CD4-positive, alpha-beta T cell (primary cell): ENCODE measurements around the gene TAOK1. TPM values are rescaled to one million over a fixed set of nuclear protein-coding genes. Genes with fewer than 3 reads are reported as not detected.

Experiments used
- ATAC-seq: fragments of 200-7000 bp; cut with Tn5 transposase; one replicate; pipeline ENCODE4 v1.10.0; 2022; ENCODE audit warnings: mild to moderate bottlenecking; ENCODE audit not compliant: poor library complexity
- CTCF ChIA-PET: fragments of 350-600 bp; sonication (Branson Sonifier 250); formaldehyde crosslinking; loops from one replicate; lab custom pipeline; 2021; ENCODE audit warnings: antibody characterized with exemption, inconsistent platforms; lab: Charles Lee
- POLR2A ChIA-PET: fragments of 350-600 bp; sonication (Branson Sonifier 250); formaldehyde crosslinking; loops from one replicate; lab custom pipeline; 2021; ENCODE audit warnings: antibody characterized with exemption, inconsistent platforms; lab: Charles Lee
- DNase-seq, 14 experiments: peaks; one replicate each; pipeline ENCODE4 v3.0.0-alpha.2; 2013 to 2020; ENCODE audit warnings: mixed read lengths in 2 of 14
- H3K27ac ChIP-seq, 2 donors: one replicate each; pipeline versions ENCODE4 v1.5.1 to v1.7.0; 2013; ENCODE audit warnings: low read length in 2 of 2, low read depth in 1 of 2, mild to moderate bottlenecking in 1 of 2
- H3K27me3 ChIP-seq, 2 experiments: 1 replicate in 1 of 2; 2 replicates in 1 of 2; pipeline versions ENCODE4 v1.6.1 to v1.7.0; 2013; ENCODE audit warnings: low read length in 2 of 2, control low read depth in 1 of 2, mild to moderate bottlenecking in 1 of 2, moderate library complexity in 1 of 2; ENCODE audit not compliant: insufficient read depth in 2 of 2, control insufficient read depth in 1 of 2
- H3K36me3 ChIP-seq: one replicate; pipeline ENCODE4 v1.6.1; 2013; ENCODE audit warnings: low read length, control low read depth; ENCODE audit not compliant: insufficient read depth
- H3K4me1 ChIP-seq: one replicate; pipeline ENCODE4 v1.6.1; 2013; ENCODE audit warnings: low read length, control low read depth; ENCODE audit not compliant: insufficient read depth
- H3K4me3 ChIP-seq: one replicate; pipeline ENCODE4 v1.5.1; 2013; ENCODE audit warnings: mild to moderate bottlenecking, low read length, moderate library complexity
- H3K9me3 ChIP-seq, 2 experiments: 1 replicate in 1 of 2; 2 replicates in 1 of 2; pipeline versions ENCODE4 v1.6.1 to v1.7.0; 2013; ENCODE audit warnings: low read length in 2 of 2, mild to moderate bottlenecking in 2 of 2, control low read depth in 1 of 2, moderate library complexity in 1 of 2; ENCODE audit not compliant: control insufficient read depth in 1 of 2, insufficient read depth in 1 of 2
- H3K27ac Mint-ChIP-seq: one replicate; pipeline ENCODE4 v1.8.0; 2020; ENCODE audit warnings: mixed read lengths
- H3K27me3 Mint-ChIP-seq: one replicate; pipeline ENCODE4 v1.8.0; 2021; ENCODE audit warnings: mixed read lengths
- H3K36me3 Mint-ChIP-seq: one replicate; pipeline ENCODE4 v1.8.0; 2021; ENCODE audit warnings: low read depth, mixed read lengths
- H3K4me1 Mint-ChIP-seq: one replicate; pipeline ENCODE4 v1.8.0; 2021; ENCODE audit warnings: low read depth, mixed read lengths
- H3K4me3 Mint-ChIP-seq: one replicate; pipeline ENCODE4 v1.8.0; 2020; ENCODE audit warnings: mild to moderate bottlenecking, mixed read lengths
- H3K9me3 Mint-ChIP-seq: one replicate; pipeline ENCODE4 v1.8.0; 2020; ENCODE audit warnings: mixed read lengths
- intact Hi-C, 2 experiments: fragments of 100-400 bp; cut with DNase I in 1 of 2; cut with micrococcal nuclease in 1 of 2; formaldehyde crosslinking; loops; one replicate each; pipeline versions ENCODE4 v1.15.1 to v1.9.0; 2023 to 2025; cut with DNase I, micrococcal nuclease
- total RNA-seq, 174 experiments: library from RNA in 2 of 174; stranded (reverse) in 2 of 174; gene quantifications; one replicate each; pipeline ENCODE4 v1.2.3 and lab custom pipeline; 2021 to 2026
- TF ChIP-seq, protein P1 (sequence below): fragments of 200-600 bp; IDR thresholded peaks from one replicate; pipeline ENCODE4 v1.8.0; 2022; ENCODE audit warnings: antibody characterized with exemption, mild to moderate bottlenecking

TAOK1 gene
- total RNA-seq, 2 experiments from 2014 or later = 33.1 to 33.8 TPM

DNA sequence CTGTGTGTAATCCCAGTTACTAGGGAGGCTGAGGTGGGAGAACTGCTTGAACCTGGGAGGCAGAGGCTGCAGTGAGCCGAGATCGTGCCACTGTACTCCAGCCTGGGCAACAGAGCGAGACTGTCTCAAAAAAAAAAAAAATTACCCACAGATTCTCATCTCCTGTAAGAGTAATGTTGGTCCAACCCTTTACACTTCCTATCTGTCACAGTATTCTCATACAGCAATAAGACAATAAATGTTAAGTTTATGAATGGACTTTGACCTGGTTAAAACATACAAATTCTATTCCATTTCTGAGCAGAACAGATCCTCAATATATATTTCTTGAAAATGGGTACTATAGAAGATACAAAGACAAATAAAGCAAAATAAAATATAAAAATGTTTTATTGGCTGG lies 30.4 kb upstream of the TAOK1 start:
- no peak for DNase-seq
- Mint-ChIP-seq H3K27me3 (no peaks in the 10 kb centered on the region), H3K4me3 (no peak overlapping the region), H3K36me3 (no peaks in the 10 kb centered on the region), H3K27ac (no peak overlapping the region), H3K4me1 (no peaks in the 10 kb centered on the region), H3K9me3 (no peaks in the 10 kb centered on the region)
- Histone ChIP-seq H3K27ac (no peak overlapping the region), H3K4me3 (no peak overlapping the region), H3K36me3 (no peaks in the 10 kb centered on the region), H3K4me1 (no peaks in the 10 kb centered on the region), H3K27me3 (no peaks in the 10 kb centered on the region), H3K9me3 (no peaks in the 10 kb centered on the region)
- no peak for ATAC-seq
- ChIA-PET POLR2A (no interaction called here), CTCF (no interaction called here)
- TF ChIP-seq, protein P1, sequence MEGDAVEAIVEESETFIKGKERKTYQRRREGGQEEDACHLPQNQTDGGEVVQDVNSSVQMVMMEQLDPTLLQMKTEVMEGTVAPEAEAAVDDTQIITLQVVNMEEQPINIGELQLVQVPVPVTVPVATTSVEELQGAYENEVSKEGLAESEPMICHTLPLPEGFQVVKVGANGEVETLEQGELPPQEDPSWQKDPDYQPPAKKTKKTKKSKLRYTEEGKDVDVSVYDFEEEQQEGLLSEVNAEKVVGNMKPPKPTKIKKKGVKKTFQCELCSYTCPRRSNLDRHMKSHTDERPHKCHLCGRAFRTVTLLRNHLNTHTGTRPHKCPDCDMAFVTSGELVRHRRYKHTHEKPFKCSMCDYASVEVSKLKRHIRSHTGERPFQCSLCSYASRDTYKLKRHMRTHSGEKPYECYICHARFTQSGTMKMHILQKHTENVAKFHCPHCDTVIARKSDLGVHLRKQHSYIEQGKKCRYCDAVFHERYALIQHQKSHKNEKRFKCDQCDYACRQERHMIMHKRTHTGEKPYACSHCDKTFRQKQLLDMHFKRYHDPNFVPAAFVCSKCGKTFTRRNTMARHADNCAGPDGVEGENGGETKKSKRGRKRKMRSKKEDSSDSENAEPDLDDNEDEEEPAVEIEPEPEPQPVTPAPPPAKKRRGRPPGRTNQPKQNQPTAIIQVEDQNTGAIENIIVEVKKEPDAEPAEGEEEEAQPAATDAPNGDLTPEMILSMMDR = no peak
- intact Hi-C loops = no loop called here

DNA sequence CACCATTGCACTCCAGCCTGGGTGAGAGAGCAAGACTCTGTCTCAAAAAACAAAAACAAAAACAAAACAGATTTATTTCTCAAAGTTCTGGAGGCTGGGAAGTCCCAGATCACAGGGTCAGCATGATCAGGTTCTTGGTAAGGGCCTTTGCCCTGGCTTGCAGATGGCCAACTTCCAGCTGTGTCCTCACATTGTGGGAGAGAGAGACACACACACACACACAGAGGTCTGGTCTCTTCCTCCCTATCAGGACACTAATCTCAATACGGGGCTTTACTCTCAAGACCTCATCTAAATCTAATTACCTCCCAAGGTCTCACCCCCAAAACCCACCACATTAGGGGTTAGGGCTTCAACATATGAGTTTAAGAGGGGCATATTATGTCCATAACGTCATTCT lies 26.4 kb upstream of the TAOK1 start:
- TF ChIP-seq, protein P1 = no peak
- H3K4me3 ChIP-seq = no peak overlapping the region
- H3K9me3 Mint-ChIP-seq = no peaks in the 10 kb centered on the region
- no peaks in the 10 kb centered on the region for H3K36me3 ChIP-seq
- no peaks in the 10 kb centered on the region for H3K27me3 ChIP-seq
- no peaks in the 10 kb centered on the region for H3K4me1 Mint-ChIP-seq
- H3K36me3 Mint-ChIP-seq = no peaks in the 10 kb centered on the region
- ATAC-seq (no peak), DNase-seq (no peak)
- intact Hi-C loops = no loop called here
- H3K27ac Mint-ChIP-seq = no peak overlapping the region
- H3K9me3 ChIP-seq = no peaks in the 10 kb centered on the region
- H3K27me3 Mint-ChIP-seq = no peaks in the 10 kb centered on the region
- H3K4me1 ChIP-seq = no peaks in the 10 kb centered on the region
- H3K27ac ChIP-seq = no peak overlapping the region
- H3K4me3 Mint-ChIP-seq = no peak overlapping the region
- POLR2A ChIA-PET = no interaction called here
- CTCF ChIA-PET = no interaction called here

DNA sequence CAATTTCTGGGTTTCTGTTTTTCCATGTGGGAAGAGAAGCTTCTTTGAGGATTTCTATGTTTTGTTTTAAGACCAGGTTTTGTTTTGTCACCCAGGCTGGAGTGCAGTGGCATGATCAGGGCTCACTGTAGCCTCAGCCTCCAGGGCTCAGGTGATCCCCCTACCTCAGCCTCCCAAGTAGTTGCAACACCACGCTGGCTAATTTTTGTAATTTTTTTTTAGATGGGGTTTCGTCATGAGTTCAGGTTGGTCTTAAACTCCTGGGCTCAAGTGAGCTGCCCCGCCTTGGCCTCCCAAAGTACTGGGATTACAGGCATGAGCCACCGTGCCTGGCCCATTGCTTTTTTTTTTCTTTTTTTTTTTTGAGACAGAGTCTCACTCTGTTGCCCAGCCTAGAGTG lies 25.5 kb upstream of the TAOK1 start:
- no peaks in the 10 kb centered on the region for H3K36me3 ChIP-seq
- Mint-ChIP-seq H3K4me1 (no peaks in the 10 kb centered on the region), H3K9me3 (no peaks in the 10 kb centered on the region), H3K27me3 (no peaks in the 10 kb centered on the region), H3K4me3 (no peak overlapping the region), H3K27ac (no peak overlapping the region), H3K36me3 (no peaks in the 10 kb centered on the region)
- intact Hi-C loops = no loop called here
- no peak overlapping the region for H3K27ac ChIP-seq
- H3K27me3 ChIP-seq = no peaks in the 10 kb centered on the region
- no peaks in the 10 kb centered on the region for H3K9me3 ChIP-seq
- no peak for DNase-seq
- H3K4me3 ChIP-seq = no peak overlapping the region
- H3K4me1 ChIP-seq = no peaks in the 10 kb centered on the region
- CTCF ChIA-PET = no interaction called here
- POLR2A ChIA-PET = no interaction called here
- ATAC-seq = no peak
- TF ChIP-seq, protein P1 = no peak
